ENCODE results near the gene CEBPE. TPM values are rescaled to one million over a fixed set of nuclear protein-coding genes. Genes with fewer than 3 reads are reported as not detected.
"Not testable (repeated sequence)": the region's sequence is repeated elsewhere in the genome, so short reads cannot be mapped to it uniquely, and the experiment has no call there.

Gene CEBPE
- total RNA-seq, 1 experiment from 2014 or later: not detected

DNA sequence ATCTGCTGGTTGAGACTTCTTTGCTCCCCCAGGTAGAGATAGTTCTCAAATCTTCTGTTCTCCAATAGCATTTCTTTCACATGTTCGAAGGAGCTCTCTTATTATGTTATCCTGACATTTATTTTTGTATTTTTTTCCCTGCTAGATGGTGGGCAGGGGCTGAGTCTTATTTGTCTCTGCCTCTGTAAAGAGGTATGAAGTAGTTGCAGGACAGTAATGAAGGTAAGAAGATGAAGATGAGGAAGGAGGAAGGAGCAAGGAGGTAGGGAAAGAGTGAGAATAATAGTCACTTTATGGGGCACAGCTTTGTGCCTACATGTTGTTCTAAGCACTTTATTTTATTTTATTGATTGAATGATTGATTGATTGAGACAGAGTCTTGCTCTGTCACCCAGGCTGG is 9.3 kb downstream of the CEBPE start:
- H3K27me3 ChIP-seq (ENCODE audit: insufficient read depth, low read depth): no peaks in the 10 kb centered on the region
- intact Hi-C loops (cut with micrococcal nuclease; ENCODE audit: unreplicated experiment): loop anchor here (2.0 kb wide), 2 partner anchors 41 to 123 kb away; no protein-coding TSS in a partner anchor
- no peak overlapping the region for H3K4me3 ChIP-seq
- H3K4me1 ChIP-seq (replicated peaks; ENCODE audit: insufficient read depth): peaks cover 25% of the 10 kb centered on the region
- H3K79me2 ChIP-seq (ENCODE audit: low read depth): no peaks in the 10 kb centered on the region
- no peaks in the 10 kb centered on the region for H3K9me3 ChIP-seq (ENCODE audit: insufficient read depth, low read depth)
- no peaks in the 10 kb centered on the region for H3K36me3 ChIP-seq (ENCODE audit: low read depth)
- no TSS peak for BruUV-seq (replicated peaks)
- peaks cover 5% of the 10 kb centered on the region; the same call in 1 of the 2 replicates for H3F3A ChIP-seq (ENCODE audit: insufficient read depth, low read depth)
- no peaks in the 10 kb centered on the region for H4K20me1 ChIP-seq (ENCODE audit: insufficient read depth)
- H3K9me2 ChIP-seq (ENCODE audit: insufficient read depth): no peaks in the 10 kb centered on the region
- no peak overlapping the region for H3K27ac ChIP-seq
- H3K4me2 ChIP-seq: no peak overlapping the region
- CTCF ChIA-PET: interaction anchor here (1.4 kb wide), 1 partner anchor 123 kb away, joined by 5 read pairs; no protein-coding TSS in a partner anchor
- POLR2A ChIA-PET (ENCODE audit: unreplicated experiment): interaction anchor here (0.7 kb wide), 1 partner anchor 41 kb away, joined by 31 read pairs; no protein-coding TSS in a partner anchor
- DNase-seq: no peak
- H2AFZ ChIP-seq: no peak overlapping the region
- TF ChIP-seq, protein P1, sequence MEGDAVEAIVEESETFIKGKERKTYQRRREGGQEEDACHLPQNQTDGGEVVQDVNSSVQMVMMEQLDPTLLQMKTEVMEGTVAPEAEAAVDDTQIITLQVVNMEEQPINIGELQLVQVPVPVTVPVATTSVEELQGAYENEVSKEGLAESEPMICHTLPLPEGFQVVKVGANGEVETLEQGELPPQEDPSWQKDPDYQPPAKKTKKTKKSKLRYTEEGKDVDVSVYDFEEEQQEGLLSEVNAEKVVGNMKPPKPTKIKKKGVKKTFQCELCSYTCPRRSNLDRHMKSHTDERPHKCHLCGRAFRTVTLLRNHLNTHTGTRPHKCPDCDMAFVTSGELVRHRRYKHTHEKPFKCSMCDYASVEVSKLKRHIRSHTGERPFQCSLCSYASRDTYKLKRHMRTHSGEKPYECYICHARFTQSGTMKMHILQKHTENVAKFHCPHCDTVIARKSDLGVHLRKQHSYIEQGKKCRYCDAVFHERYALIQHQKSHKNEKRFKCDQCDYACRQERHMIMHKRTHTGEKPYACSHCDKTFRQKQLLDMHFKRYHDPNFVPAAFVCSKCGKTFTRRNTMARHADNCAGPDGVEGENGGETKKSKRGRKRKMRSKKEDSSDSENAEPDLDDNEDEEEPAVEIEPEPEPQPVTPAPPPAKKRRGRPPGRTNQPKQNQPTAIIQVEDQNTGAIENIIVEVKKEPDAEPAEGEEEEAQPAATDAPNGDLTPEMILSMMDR (conservative IDR thresholded peaks at IDR 0.05): no peak
- TF ChIP-seq EZH2 (IDR thresholded peaks at IDR 0.05; ENCODE audit: low read depth): no peak

- H3K79me2 ChIP-seq (ENCODE audit: low read depth); H3K36me3 ChIP-seq (ENCODE audit: low read depth); H3K27ac ChIP-seq; H4K20me1 ChIP-seq (ENCODE audit: insufficient read depth); DNase-seq; H2AFZ ChIP-seq; H3K4me2 ChIP-seq; BruUV-seq (replicated peaks); H3K4me1 ChIP-seq (replicated peaks; ENCODE audit: insufficient read depth); H3F3A ChIP-seq (ENCODE audit: insufficient read depth, low read depth); H3K9me2 ChIP-seq (ENCODE audit: insufficient read depth); H3K9me3 ChIP-seq (ENCODE audit: insufficient read depth, low read depth); H3K27me3 ChIP-seq (ENCODE audit: insufficient read depth, low read depth); POLR2A ChIA-PET (ENCODE audit: unreplicated experiment); H3K4me3 ChIP-seq: not testable (repeated sequence)
- CTCF ChIA-PET: interaction anchor here (1.0 to 1.1 kb wide), 2 partner anchors 39 to 122 kb away, joined by 3 to 8 read pairs; no protein-coding TSS in a partner anchor
- intact Hi-C loops (cut with micrococcal nuclease; ENCODE audit: unreplicated experiment): loop anchor here (2.0 kb wide), 2 partner anchors 39 to 121 kb away; no protein-coding TSS in a partner anchor
These were observed 10.9 kb downstream of the CEBPE start for GRCh38 chr14:23108169-23108568.

GRCh38 chr14:23107620-23108019 is 11.4 kb downstream of the CEBPE start:
- POLR2A ChIA-PET (ENCODE audit: unreplicated experiment); H3K36me3 ChIP-seq (ENCODE audit: low read depth); CTCF ChIA-PET: not testable (repeated sequence)

GRCh38 chr14:23106747-23107045 is 12.4 kb downstream of the CEBPE start:
- Histone ChIP-seq H3K27ac (no peak overlapping the region), H3K9me3 (ENCODE audit: insufficient read depth, low read depth) (no peaks in the 10 kb centered on the region), H3K9me2 (ENCODE audit: insufficient read depth) (no peaks in the 10 kb centered on the region), H3K79me2 (ENCODE audit: low read depth) (no peaks in the 10 kb centered on the region), H3F3A (ENCODE audit: insufficient read depth, low read depth) (no peaks in the 10 kb centered on the region), H3K27me3 (ENCODE audit: insufficient read depth, low read depth) (no peaks in the 10 kb centered on the region), H3K36me3 (ENCODE audit: low read depth) (no peaks in the 10 kb centered on the region), H3K4me3 (no peak overlapping the region), H3K4me2 (no peak overlapping the region), H2AFZ (no peak overlapping the region), H4K20me1 (ENCODE audit: insufficient read depth) (no peaks in the 10 kb centered on the region), H3K4me1 (replicated peaks; ENCODE audit: insufficient read depth) (no peaks in the 10 kb centered on the region)
- intact Hi-C loops (cut with micrococcal nuclease; ENCODE audit: unreplicated experiment): no loop called here
- BruUV-seq (replicated peaks): no TSS peak
- ChIA-PET CTCF (no interaction called here), POLR2A (ENCODE audit: unreplicated experiment) (no interaction called here)
- DNase-seq: no peak
- TF ChIP-seq, protein P1 (conservative IDR thresholded peaks at IDR 0.05): no peak
- no peak for TF ChIP-seq EZH2 (IDR thresholded peaks at IDR 0.05; ENCODE audit: low read depth)

More at GRCh38 chr14:23107620-23108019, 11.4 kb downstream of the CEBPE start:
- H2AFZ ChIP-seq; H3K9me3 ChIP-seq (ENCODE audit: insufficient read depth, low read depth); H3F3A ChIP-seq (ENCODE audit: insufficient read depth, low read depth); DNase-seq; H4K20me1 ChIP-seq (ENCODE audit: insufficient read depth); H3K27ac ChIP-seq; H3K9me2 ChIP-seq (ENCODE audit: insufficient read depth); H3K4me2 ChIP-seq; H3K4me1 ChIP-seq (replicated peaks; ENCODE audit: insufficient read depth); BruUV-seq (replicated peaks); H3K4me3 ChIP-seq; H3K27me3 ChIP-seq (ENCODE audit: insufficient read depth, low read depth); H3K79me2 ChIP-seq (ENCODE audit: low read depth): not testable (repeated sequence)
- intact Hi-C loops (cut with micrococcal nuclease; ENCODE audit: unreplicated experiment): loop anchor here (2.0 kb wide), 2 partner anchors 39 to 121 kb away; no protein-coding TSS in a partner anchor
